ENCODE results near the gene RBM24.
A peak's percentile ranks its signal among the peaks of the same experiment; 100 is the strongest.
"Not testable (repeated sequence)": the region's sequence is repeated elsewhere in the genome, so short reads cannot be mapped to it uniquely, and the experiment has no call there.

RBM24 gene

GRCh38 chr6:17283074-17283473 is 1.9 kb downstream of the RBM24 start:
- no peak for DNase-seq (ENCODE audit: low read depth)
- H3K4me3 ChIP-seq (ENCODE audit: low read depth, low read length): peak overlapping the region; percentile 84

- peak; percentile 76 for DNase-seq (ENCODE audit: low read depth)
- no peak overlapping the region for H3K4me3 ChIP-seq (ENCODE audit: low read depth, low read length)
Measured at GRCh38 chr6:17289630-17290061, 8.5 kb downstream of the RBM24 start.

GRCh38 chr6:17291778-17292177 is 10.6 kb downstream of the RBM24 start:
- DNase-seq (ENCODE audit: low read depth): no peak
- no peak overlapping the region for H3K4me3 ChIP-seq (ENCODE audit: low read depth, low read length)

- no peak overlapping the region for H3K4me3 ChIP-seq (ENCODE audit: low read depth, low read length)
- DNase-seq (ENCODE audit: low read depth): no peak
Measured at GRCh38 chr6:17292600-17293133, 11.5 kb downstream of the RBM24 start.

- DNase-seq (ENCODE audit: low read depth): no peak
- H3K4me3 ChIP-seq (ENCODE audit: low read depth, low read length): no peak overlapping the region
Measured at GRCh38 chr6:17293395-17293794, 12.2 kb downstream of the RBM24 start.

GRCh38 chr6:17297271-17298080 is 16.3 kb downstream of the RBM24 start:
- DNase-seq (ENCODE audit: low read depth): no peak
- no peak overlapping the region for H3K4me3 ChIP-seq (ENCODE audit: low read depth, low read length)

GRCh38 chr6:17298257-17298656 is 17.1 kb downstream of the RBM24 start:
- DNase-seq (ENCODE audit: low read depth): no peak
- no peak overlapping the region for H3K4me3 ChIP-seq (ENCODE audit: low read depth, low read length)

- no peak overlapping the region for H3K4me3 ChIP-seq (ENCODE audit: low read depth, low read length)
- no peak for DNase-seq (ENCODE audit: low read depth)
Measured at GRCh38 chr6:17299222-17299621, 18.1 kb downstream of the RBM24 start.

GRCh38 chr6:17299750-17300149 is 18.6 kb downstream of the RBM24 start:
- no peak for DNase-seq (ENCODE audit: low read depth)
- no peak overlapping the region for H3K4me3 ChIP-seq (ENCODE audit: low read depth, low read length)

GRCh38 chr6:17300637-17301036 is 19.5 kb downstream of the RBM24 start:
- no peak overlapping the region for H3K4me3 ChIP-seq (ENCODE audit: low read depth, low read length)
- DNase-seq (ENCODE audit: low read depth): no peak

GRCh38 chr6:17303444-17303843 is 22.3 kb downstream of the RBM24 start:
- no peak for DNase-seq (ENCODE audit: low read depth)

GRCh38 chr6:17305219-17306001 is 24.2 kb downstream of the RBM24 start:
- peak; percentile 51 for DNase-seq (ENCODE audit: low read depth)
- H3K4me3 ChIP-seq (ENCODE audit: low read depth, low read length): no peak overlapping the region

More at GRCh38 chr6:17303444-17303843, 22.3 kb downstream of the RBM24 start:
- no peak overlapping the region for H3K4me3 ChIP-seq (ENCODE audit: low read depth, low read length)

- DNase-seq (ENCODE audit: low read depth): no peak
- H3K4me3 ChIP-seq (ENCODE audit: low read depth, low read length): no peak overlapping the region
Measured at GRCh38 chr6:17311595-17312311, 30.6 kb downstream of the RBM24 start.

- DNase-seq (ENCODE audit: low read depth); H3K4me3 ChIP-seq (ENCODE audit: low read depth, low read length): not testable (repeated sequence)
Measured at GRCh38 chr6:17313238-17313637, 32.1 kb downstream of the RBM24 start.

- no peak for DNase-seq (ENCODE audit: low read depth)
Measured at GRCh38 chr6:17313971-17314370, 32.8 kb downstream of the RBM24 start.

GRCh38 chr6:17315262-17315661 is 34.1 kb downstream of the RBM24 start:
- no peak for DNase-seq (ENCODE audit: low read depth)
- H3K4me3 ChIP-seq (ENCODE audit: low read depth, low read length): no peak overlapping the region

More at GRCh38 chr6:17313971-17314370, 32.8 kb downstream of the RBM24 start:
- no peak overlapping the region for H3K4me3 ChIP-seq (ENCODE audit: low read depth, low read length)

GRCh38 chr6:17318435-17319165 is 37.4 kb downstream of the RBM24 start:
- no peak overlapping the region for H3K4me3 ChIP-seq (ENCODE audit: low read depth, low read length)
- no peak for DNase-seq (ENCODE audit: low read depth)

- H3K4me3 ChIP-seq (ENCODE audit: low read depth, low read length): not testable (repeated sequence)
Measured at GRCh38 chr6:17320266-17320665, 39.1 kb downstream of the RBM24 start.

GRCh38 chr6:17331238-17331637 is 50.1 kb downstream of the RBM24 start:
- no peak overlapping the region for H3K4me3 ChIP-seq (ENCODE audit: low read depth, low read length)
- DNase-seq (ENCODE audit: low read depth): no peak

More at GRCh38 chr6:17320266-17320665, 39.1 kb downstream of the RBM24 start:
- not testable (repeated sequence) for DNase-seq (ENCODE audit: low read depth)
